ENCODE measurements around the gene MMEL1. TPM values are rescaled to one million over a fixed set of nuclear protein-coding genes. Genes with fewer than 3 reads are reported as not detected.

The MMEL1 gene
- total and polyA plus RNA-seq, 7 donors, result 0.66 to 37.2 (median 4.2) TPM; not detected in 1

DNA sequence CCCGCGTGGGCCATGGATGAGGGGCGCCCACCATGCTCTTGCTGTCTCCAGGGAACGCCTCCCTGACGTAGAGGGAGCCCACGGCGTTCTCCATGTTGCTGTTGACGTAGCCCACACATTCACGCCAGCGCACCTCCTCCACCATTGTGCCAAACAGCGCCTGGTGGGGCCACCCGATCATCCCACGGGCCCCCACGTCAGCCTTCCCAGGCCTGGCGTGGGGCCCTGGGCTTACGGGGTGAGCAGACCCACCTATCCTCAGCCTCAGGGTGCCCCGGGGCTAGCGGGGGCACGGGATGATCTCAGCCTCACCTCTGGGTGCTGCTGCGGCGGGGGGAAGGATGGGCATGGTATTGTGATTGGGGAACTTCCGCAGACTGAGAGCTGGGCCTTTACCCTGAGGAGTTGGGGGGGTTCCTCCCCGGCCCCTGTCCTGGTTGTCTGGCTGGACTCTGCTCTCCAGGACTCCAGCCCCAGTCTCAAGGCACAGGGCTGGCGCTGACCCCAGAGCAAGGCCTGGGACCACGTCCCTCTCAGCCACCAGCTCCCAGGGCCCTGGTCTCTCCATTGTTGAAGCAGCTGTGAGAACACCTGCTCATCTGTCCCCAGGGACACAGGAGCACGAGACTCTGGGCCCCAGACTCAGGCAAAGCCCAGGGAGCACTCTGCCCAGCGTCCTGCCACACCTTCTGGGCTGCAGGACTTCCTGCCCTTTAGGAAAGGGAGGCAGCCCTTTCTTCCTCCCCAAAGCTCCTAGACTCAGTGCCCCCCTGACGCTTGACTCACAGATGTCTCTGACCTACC is 36.1 kb downstream of the MMEL1 start:
- DNase-seq, result peak; percentile 57
- Histone ChIP-seq H3K4me3 (no peak overlapping the region), H3K9me3 (peaks cover 0 to 9% (median 2%) of the 10 kb centered on the region in 4 donors), H3K4me1 (no peaks in the 10 kb centered on the region), H3K36me3 (no peaks in the 10 kb centered on the region), H3K27ac (no peak overlapping the region), H3K27me3 (peaks cover 0 to 27% (median 19%) of the 10 kb centered on the region in 3 donors)
- intact Hi-C loops (cut with DNase I), result no loop called here
- TF ChIP-seq POLR2AphosphoS5 (IDR thresholded peaks at IDR 0.05) (no peak), EP300 (IDR thresholded peaks at IDR 0.05) (no peak), POLR2A (IDR thresholded peaks at IDR 0.05) (no peak)
- TF ChIP-seq, protein P1, sequence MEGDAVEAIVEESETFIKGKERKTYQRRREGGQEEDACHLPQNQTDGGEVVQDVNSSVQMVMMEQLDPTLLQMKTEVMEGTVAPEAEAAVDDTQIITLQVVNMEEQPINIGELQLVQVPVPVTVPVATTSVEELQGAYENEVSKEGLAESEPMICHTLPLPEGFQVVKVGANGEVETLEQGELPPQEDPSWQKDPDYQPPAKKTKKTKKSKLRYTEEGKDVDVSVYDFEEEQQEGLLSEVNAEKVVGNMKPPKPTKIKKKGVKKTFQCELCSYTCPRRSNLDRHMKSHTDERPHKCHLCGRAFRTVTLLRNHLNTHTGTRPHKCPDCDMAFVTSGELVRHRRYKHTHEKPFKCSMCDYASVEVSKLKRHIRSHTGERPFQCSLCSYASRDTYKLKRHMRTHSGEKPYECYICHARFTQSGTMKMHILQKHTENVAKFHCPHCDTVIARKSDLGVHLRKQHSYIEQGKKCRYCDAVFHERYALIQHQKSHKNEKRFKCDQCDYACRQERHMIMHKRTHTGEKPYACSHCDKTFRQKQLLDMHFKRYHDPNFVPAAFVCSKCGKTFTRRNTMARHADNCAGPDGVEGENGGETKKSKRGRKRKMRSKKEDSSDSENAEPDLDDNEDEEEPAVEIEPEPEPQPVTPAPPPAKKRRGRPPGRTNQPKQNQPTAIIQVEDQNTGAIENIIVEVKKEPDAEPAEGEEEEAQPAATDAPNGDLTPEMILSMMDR (IDR thresholded peaks at IDR 0.05), result no peak
- 83 to 88% methylated on average over 28 of the region's 28 CpGs for WGBS, 2 donors

DNA sequence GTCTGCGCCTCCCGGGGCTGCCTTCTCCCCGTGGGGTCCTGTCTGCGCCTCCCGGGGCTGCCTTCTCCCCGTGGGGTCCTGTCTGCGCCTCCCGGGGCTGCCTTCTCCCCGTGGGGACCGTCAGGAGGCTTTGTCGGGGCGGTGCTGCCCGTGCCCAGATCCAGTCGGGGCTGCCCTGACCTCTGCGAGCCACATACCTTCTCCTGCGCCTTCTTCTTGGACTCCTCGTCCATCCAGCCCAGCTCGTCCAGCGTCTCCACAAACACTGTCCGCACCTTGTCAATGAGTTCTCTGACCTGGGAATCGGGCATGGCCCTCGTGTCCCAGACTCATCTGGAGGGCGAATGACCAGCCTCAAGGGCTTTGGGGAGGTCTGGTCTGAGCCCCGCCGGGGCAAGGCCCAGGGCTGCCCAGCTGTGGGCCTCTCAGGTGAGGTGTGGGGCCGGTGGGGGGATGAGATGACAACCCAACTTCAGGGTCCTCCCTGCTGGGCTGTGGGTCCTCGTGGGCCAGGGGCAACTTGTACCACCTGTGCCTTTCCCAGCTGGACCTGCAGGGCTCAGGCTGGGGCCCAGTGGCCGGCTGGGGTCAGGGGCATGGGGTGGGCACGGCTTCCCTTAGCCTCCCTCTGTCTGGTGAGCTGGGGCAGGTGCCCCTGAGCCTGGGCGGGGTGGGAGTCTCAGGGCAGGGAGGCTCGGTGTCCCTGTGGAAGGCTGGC is 36.8 kb downstream of the MMEL1 start:
- TF ChIP-seq POLR2AphosphoS5 (IDR thresholded peaks at IDR 0.05), result no peak
- TF ChIP-seq, protein P1 (IDR thresholded peaks at IDR 0.05), result no peak
- no peak for TF ChIP-seq EP300 (IDR thresholded peaks at IDR 0.05)
- TF ChIP-seq POLR2A (IDR thresholded peaks at IDR 0.05), result no peak
- Histone ChIP-seq H3K4me1 (no peaks in the 10 kb centered on the region), H3K27me3 (peaks cover 0 to 27% (median 19%) of the 10 kb centered on the region in 3 donors), H3K4me3 (no peak overlapping the region), H3K27ac (no peak overlapping the region), H3K36me3 (no peaks in the 10 kb centered on the region), H3K9me3 (peaks cover 0 to 6% (median 2%) of the 10 kb centered on the region in 4 donors)
- peak; percentile 56 for DNase-seq
- WGBS, 2 donors, result 86 to 90% methylated on average over 31 of the region's 31 CpGs
- intact Hi-C loops (cut with DNase I), result no loop called here

DNA sequence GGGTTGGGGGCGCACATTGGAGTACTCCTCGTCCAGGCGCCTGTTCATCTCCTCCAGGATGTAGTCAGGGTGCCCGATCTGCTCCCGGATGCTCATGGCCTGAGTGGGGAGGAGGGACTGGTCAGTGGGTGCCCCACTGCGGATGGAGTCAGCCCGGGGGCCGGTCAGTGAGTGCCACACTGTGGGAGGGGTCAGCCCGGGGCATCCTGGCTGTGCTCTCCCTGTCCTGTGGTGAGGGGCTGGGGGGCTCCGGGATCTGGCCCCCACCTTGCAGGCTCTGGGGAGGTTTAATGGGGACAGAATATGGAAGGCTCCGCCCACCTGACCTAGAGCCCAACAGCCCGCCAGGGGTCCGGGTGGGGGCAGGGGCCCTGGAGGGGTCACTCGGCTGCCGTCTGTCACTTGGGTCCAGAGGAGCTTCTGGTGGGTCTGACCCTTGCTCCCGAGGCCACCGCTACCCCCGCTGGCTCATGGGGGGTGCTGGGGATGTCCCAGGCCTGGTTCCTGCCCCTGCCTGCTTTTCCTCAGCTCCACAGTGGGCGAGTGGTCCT is 37.5 kb downstream of the MMEL1 start:
- Histone ChIP-seq H3K9me3 (peaks cover 0 to 3% (median 1%) of the 10 kb centered on the region in 4 donors), H3K4me3 (no peak overlapping the region), H3K27me3 (peaks cover 0 to 27% (median 19%) of the 10 kb centered on the region in 3 donors), H3K27ac (no peak overlapping the region), H3K4me1 (no peaks in the 10 kb centered on the region), H3K36me3 (no peaks in the 10 kb centered on the region)
- 69 to 80% methylated on average over 19 of the region's 19 CpGs for WGBS, 2 donors
- no peak for TF ChIP-seq EP300 (IDR thresholded peaks at IDR 0.05)
- no peak for TF ChIP-seq POLR2AphosphoS5 (IDR thresholded peaks at IDR 0.05)
- TF ChIP-seq, protein P1 (IDR thresholded peaks at IDR 0.05), result no peak
- TF ChIP-seq POLR2A (IDR thresholded peaks at IDR 0.05), result no peak
- intact Hi-C loops (cut with DNase I), result no loop called here
- DNase-seq, result peak; percentile 57

DNA sequence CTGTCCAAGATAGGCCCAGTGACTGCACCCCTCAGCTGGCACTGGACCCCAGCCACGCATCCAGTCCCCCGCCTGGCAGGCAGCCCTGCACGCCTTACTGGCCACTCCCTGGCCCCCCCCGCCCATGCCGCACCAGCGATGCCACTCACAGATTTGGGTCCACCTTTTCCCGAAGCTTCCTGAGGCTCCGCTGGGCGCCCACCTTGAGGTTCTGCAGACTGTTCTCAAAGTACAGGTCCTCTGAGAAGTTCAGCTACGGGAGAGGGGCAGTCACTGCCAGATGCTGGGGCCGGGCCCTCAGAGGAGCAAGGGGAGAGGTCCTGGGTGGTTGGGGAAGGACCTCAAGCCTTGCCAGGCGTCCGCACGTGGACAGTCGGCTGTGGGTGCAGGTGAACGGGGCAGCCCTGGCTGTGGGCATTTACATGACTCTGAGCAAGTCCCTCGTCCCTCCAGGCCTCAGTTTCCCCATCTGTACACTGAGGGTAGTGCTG is 38.1 kb downstream of the MMEL1 start:
- intact Hi-C loops (cut with DNase I), result no loop called here
- Histone ChIP-seq H3K27me3 (peaks cover 0 to 27% (median 19%) of the 10 kb centered on the region in 3 donors), H3K4me3 (no peak overlapping the region), H3K4me1 (no peaks in the 10 kb centered on the region), H3K36me3 (peaks cover 0 to under 1% (median 0%) of the 10 kb centered on the region in 4 donors), H3K27ac (no peak overlapping the region), H3K9me3 (peaks cover 0 to 3% (median 1%) of the 10 kb centered on the region in 4 donors)
- DNase-seq, result peak; percentile 61
- TF ChIP-seq POLR2A (IDR thresholded peaks at IDR 0.05) (no peak), EP300 (IDR thresholded peaks at IDR 0.05) (no peak), POLR2AphosphoS5 (IDR thresholded peaks at IDR 0.05) (no peak)
- TF ChIP-seq, protein P1 (IDR thresholded peaks at IDR 0.05), result no peak
- WGBS, 2 donors, result 77 to 91% methylated on average over 17 of the region's 17 CpGs

All from sigmoid colon (tissue), 7 donors.